A549 (cell line): ENCODE data around the gene AP1M1. TPM values are rescaled to one million over a fixed set of nuclear protein-coding genes. Genes with fewer than 3 reads are reported as not detected.

Experiments used
- ATAC-seq, 2 experiments: fragments of 200-7000 bp in 1 of 2; fragments of >200 bp in 1 of 2; cut with Nextera tagmentation in 1 of 2; cut with Tn5 transposase in 1 of 2; 3 replicates each; pipeline versions ENCODE4 v1.8.0 to v1.9.1; 2018 to 2020; ENCODE audit warnings: mild to moderate bottlenecking in 1 of 2, moderate library complexity in 1 of 2
- CTCF ChIA-PET: fragments of 300-600 bp; sonication (Branson Sonifier 250); formaldehyde crosslinking; extraction: SDS; loops from one replicate; lab custom pipeline; 2021; ENCODE audit warnings: antibody characterized with exemption, inconsistent platforms; lab: Yijun Ruan, JAX
- POLR2A ChIA-PET: fragments of 350-600 bp; formaldehyde crosslinking; extraction: SDS; loops from one replicate; lab custom pipeline; 2021; ENCODE audit warnings: antibody characterized with exemption, inconsistent platforms; lab: Yijun Ruan, JAX
- DNase-seq, 2 experiments: peaks; one replicate each; pipeline versions ENCODE4 v3.0.0 to v3.0.0-alpha.2; 2011 to 2016; ENCODE audit warnings: low read depth in 1 of 2, low spot score in 1 of 2
- FAIRE-seq: peaks from 2 replicates; lab custom pipeline; 2011; peaks lifted over from hg19 to GRCh38; lab: Jason Lieb, UNC
- H3K27ac ChIP-seq, 2 experiments: fragments of >200 bp; sonication (Bioruptor Twin); formaldehyde crosslinking; 3 replicates each; pipeline ENCODE4 v1.5.1; 2016 to 2017
- H3K4me1 ChIP-seq: fragments of >200 bp; sonication (Bioruptor Twin); formaldehyde crosslinking; 3 replicates; pipeline ENCODE4 v1.6.1; 2016
- H3K4me2 ChIP-seq: fragments of >200 bp; sonication (Bioruptor Twin); formaldehyde crosslinking; 3 replicates; pipeline ENCODE4 v1.6.1; 2016
- H3K4me3 ChIP-seq: fragments of >200 bp; sonication (Bioruptor Twin); formaldehyde crosslinking; 3 replicates; pipeline ENCODE4 v1.5.1; 2016
- H3K9me3 ChIP-seq: fragments of >200 bp; sonication (Bioruptor Twin); formaldehyde crosslinking; 3 replicates; pipeline ENCODE4 v1.6.1; 2016
- CEBPB ChIP-seq, 2 experiments: fragments of >200 bp in 1 of 2; sonication (Bioruptor Twin) in 1 of 2; formaldehyde crosslinking in 1 of 2; IDR thresholded peaks; 2 replicates each; pipeline ENCODE4 v1.6.1; 2012 to 2016
- ESRRA ChIP-seq: fragments of 150-350 bp; IDR thresholded peaks from 2 replicates; pipeline ENCODE4 v1.6.1; 2014; ENCODE audit warnings: mild to moderate bottlenecking, low read length, borderline replicate concordance
- FOXS1 ChIP-seq: fragments of 250-450 bp; sonication (Bioruptor Pico); IDR thresholded peaks from 2 replicates; pipeline ENCODE4 v1.5.0; 2020; ENCODE audit warnings: mild to moderate bottlenecking, moderate library complexity
- GATA3 ChIP-seq: IDR thresholded peaks from 2 replicates; pipeline ENCODE4 v1.6.1; 2012; ENCODE audit warnings: borderline replicate concordance
- HDAC2 ChIP-seq: fragments of 200-600 bp; sonication (generic); IDR thresholded peaks from 2 replicates; pipeline ENCODE4 v1.6.1; 2016
- NFE2L2 ChIP-seq: fragments of 150-350 bp; conservative IDR thresholded peaks from 2 replicates; pipeline ENCODE4 v1.6.1; 2014; ENCODE audit warnings: low read length
- PHF8 ChIP-seq: fragments of 200-600 bp; sonication (generic); IDR thresholded peaks from 2 replicates; pipeline ENCODE4 v1.6.1; 2016; ENCODE audit warnings: low read depth, mild to moderate bottlenecking, antibody characterized with exemption, moderate library complexity, borderline replicate concordance
- RARB ChIP-seq: fragments of 250-450 bp; sonication (Bioruptor Pico); IDR thresholded peaks from 2 replicates; pipeline ENCODE4 v1.8.0; 2021; ENCODE audit warnings: mild to moderate bottlenecking, moderate library complexity
- RCOR1 ChIP-seq: fragments of 150-350 bp; IDR thresholded peaks from 2 replicates; pipeline ENCODE4 v1.6.1; 2014; ENCODE audit warnings: antibody characterized with exemption, low read length, low read depth
- SREBF2 ChIP-seq: fragments of 450-650 bp; IDR thresholded peaks from 2 replicates; pipeline ENCODE4 v1.6.1; 2014; ENCODE audit warnings: mild to moderate bottlenecking, moderate library complexity
- WGBS: methylation state at CpG from one replicate; pipeline ENCODE4 v1.1.6; 2017; ENCODE audit errors: missing lambda C conversion rate; 5-methylcytosine and 5-hydroxymethylcytosine counted together
- polyA plus RNA-seq, 4 experiments: library from polyadenylated mRNA; depleted of rRNA in 3 of 4; stranded (reverse); fragments of >200 nt; fragmentation: RNase III in 1 of 4; extraction: RNeasy Plus Mini Kit Qiagen cat#74134 plus additional on column Dnase treatment in 1 of 4; gene quantifications; 2 replicates in 3 of 4; 3 replicates in 1 of 4; pipeline ENCODE4 v1.2.3, GENCODE V29; 2011 to 2017
- TF ChIP-seq, protein P1 (sequence below): IDR thresholded peaks from 2 replicates; pipeline ENCODE4 v1.6.1; 2012
- TF ChIP-seq, protein P2 (sequence below): IDR thresholded peaks from 2 replicates; pipeline ENCODE4 v1.6.1; 2012; ENCODE audit warnings: low read depth, borderline replicate concordance

The AP1M1 gene
- polyA plus RNA-seq, 2 of the 4 experiments (the other 2 are of a cell fraction) = 42.5 to 63.0 TPM

DNA sequence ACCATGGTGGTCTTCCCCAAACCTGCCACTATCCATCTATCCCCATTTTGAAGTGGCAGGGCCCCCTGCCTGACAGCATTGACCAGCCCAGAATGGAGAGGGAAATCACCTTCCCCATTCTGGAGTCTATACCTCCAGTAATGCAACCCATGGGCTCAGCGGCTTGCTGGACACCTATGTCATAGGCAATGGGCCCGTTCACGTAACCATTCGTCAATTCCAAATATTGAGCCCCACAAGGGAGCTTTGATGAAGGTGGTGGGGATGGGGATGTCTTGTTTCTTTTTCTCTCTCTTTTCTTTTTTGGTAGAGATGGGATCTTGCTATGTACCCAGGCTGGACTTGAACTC lies 63.1 kb downstream of the AP1M1 start:
- no peak for TF ChIP-seq SREBF2
- TF ChIP-seq, protein P1, sequence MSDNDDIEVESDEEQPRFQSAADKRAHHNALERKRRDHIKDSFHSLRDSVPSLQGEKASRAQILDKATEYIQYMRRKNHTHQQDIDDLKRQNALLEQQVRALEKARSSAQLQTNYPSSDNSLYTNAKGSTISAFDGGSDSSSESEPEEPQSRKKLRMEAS = no peak
- 92% methylated on average over 4 of the region's 4 CpGs for WGBS
- ChIA-PET CTCF (interaction anchor here (0.8 to 1.5 kb wide), 2 partner anchors 14 kb away, joined by 5 to 6 read pairs; no protein-coding TSS in a partner anchor), POLR2A (no interaction called here)
- FAIRE-seq (no peak), ATAC-seq (no peak), DNase-seq (no peak)
- Histone ChIP-seq H3K27ac (no peak overlapping the region), H3K4me3 (no peak overlapping the region), H3K4me1 (peaks cover 24% of the 10 kb centered on the region), H3K4me2 (no peak overlapping the region), H3K9me3 (no peaks in the 10 kb centered on the region)

DNA sequence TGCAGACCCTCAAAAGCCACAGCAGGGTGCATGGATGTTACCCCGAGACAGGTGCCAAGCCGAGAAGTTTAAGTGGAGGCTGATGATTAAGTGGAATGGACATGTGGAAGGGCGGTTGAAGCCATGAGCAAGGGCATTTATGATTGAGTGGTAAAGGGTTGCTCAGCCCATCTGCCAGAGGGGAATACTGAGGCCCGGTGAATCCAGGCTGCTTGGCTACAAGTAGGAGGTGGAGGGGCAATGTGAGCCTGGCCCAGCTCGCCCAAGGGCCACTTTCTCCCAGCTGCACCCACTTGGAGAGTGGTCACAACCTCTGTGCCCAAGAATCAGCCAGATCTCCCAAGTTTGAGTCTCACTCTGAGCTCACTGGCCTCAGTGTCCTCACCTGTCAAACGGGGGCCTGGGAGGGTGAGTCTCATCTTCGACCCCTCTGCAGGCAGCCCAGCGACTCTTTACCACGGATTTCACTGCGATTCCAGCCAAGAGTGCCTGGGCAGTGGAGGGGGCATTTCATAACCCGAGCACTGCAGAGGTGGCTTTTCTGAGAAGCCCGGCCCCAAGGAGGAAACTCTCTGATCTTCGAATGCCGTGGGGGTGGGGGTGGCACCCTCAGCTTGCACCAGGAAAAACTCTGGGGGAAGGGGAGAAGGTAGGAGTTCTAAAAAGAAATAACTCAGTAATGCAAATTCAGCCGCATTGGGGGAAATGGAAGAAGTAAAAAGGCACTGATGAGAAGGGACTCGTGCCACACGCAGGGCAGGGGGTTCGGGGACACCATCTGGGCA lies 64.1 kb downstream of the AP1M1 start:
- WGBS = 59% methylated on average over 15 of the region's 18 CpGs
- TF ChIP-seq, protein P2, sequence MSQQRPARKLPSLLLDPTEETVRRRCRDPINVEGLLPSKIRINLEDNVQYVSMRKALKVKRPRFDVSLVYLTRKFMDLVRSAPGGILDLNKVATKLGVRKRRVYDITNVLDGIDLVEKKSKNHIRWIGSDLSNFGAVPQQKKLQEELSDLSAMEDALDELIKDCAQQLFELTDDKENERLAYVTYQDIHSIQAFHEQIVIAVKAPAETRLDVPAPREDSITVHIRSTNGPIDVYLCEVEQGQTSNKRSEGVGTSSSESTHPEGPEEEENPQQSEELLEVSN = no peak
- no peak for TF ChIP-seq RCOR1
- TF ChIP-seq PHF8 = no peak
- no peak for TF ChIP-seq NFE2L2
- TF ChIP-seq CEBPB (IDR thresholded peaks at IDR 0.05) = no peak
- TF ChIP-seq GATA3 = no peak
- TF ChIP-seq FOXS1 = no peak
- TF ChIP-seq ESRRA = no peak
- TF ChIP-seq, all 56 proteins: peak for 0
- H3K4me2 ChIP-seq = peak overlapping the region; percentile 79
- H3K27ac ChIP-seq = peak overlapping the region; percentile 65 to 77; a peak in 5 of 6 replicates
- CTCF ChIA-PET = interaction anchor here (0.7 to 1.3 kb wide), 4 partner anchors 15 to 99 kb away, joined by 3 to 6 read pairs (median 3); no protein-coding TSS in a partner anchor
- no peak for FAIRE-seq
- POLR2A ChIA-PET = no interaction called here
- peak in 1 of 2 experiments; percentile 33; a peak in 3 of 6 replicates for ATAC-seq
- H3K4me3 ChIP-seq = no peak overlapping the region
- no peaks in the 10 kb centered on the region for H3K9me3 ChIP-seq
- DNase-seq = no peak
- H3K4me1 ChIP-seq = peaks cover 24% of the 10 kb centered on the region

DNA sequence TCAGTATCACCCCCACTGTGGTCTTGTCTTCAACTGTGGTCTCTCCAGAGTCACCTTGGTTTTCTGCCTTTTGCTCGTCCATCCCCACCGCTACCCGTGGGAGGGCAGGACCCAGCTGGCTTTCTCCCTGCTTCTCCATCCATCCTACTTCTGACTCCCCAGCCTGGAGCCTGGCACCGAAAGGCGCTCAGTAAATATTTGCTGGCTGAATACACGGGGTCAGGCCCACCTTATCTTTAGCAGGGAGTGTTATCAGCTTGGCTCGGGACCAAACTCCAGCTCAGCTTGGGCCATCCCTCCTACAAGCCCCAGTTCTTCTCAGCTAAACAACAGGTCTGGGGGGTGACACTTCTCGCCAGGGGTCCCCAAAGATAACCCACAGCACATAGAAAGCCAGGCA lies 64.9 kb downstream of the AP1M1 start:
- FAIRE-seq = no peak
- TF ChIP-seq RARB (CRISPR knock-in tag) (no peak), GATA3 (peak; percentile 71)
- TF ChIP-seq, all 56 proteins: peak for 1
- DNase-seq (peak in 1 of 2 experiments; percentile 71), ATAC-seq (peak; percentile 24 to 85; a peak in 4 of 6 replicates)
- ChIA-PET POLR2A (interaction anchor here (0.8 kb wide), 1 partner anchor 14 kb away, joined by 7 read pairs; no protein-coding TSS in a partner anchor), CTCF (interaction anchor here (0.8 to 1.3 kb wide), 4 partner anchors 15 to 120 kb away, joined by 3 read pairs; no protein-coding TSS in a partner anchor)
- Histone ChIP-seq H3K27ac (peak overlapping the region; percentile 65 to 77; a peak in 5 of 6 replicates), H3K4me1 (peaks cover 24% of the 10 kb centered on the region), H3K4me2 (peak overlapping the region; percentile 79), H3K4me3 (no peak overlapping the region), H3K9me3 (no peaks in the 10 kb centered on the region)
- 4% methylated on average over 7 of the region's 8 CpGs for WGBS

DNA sequence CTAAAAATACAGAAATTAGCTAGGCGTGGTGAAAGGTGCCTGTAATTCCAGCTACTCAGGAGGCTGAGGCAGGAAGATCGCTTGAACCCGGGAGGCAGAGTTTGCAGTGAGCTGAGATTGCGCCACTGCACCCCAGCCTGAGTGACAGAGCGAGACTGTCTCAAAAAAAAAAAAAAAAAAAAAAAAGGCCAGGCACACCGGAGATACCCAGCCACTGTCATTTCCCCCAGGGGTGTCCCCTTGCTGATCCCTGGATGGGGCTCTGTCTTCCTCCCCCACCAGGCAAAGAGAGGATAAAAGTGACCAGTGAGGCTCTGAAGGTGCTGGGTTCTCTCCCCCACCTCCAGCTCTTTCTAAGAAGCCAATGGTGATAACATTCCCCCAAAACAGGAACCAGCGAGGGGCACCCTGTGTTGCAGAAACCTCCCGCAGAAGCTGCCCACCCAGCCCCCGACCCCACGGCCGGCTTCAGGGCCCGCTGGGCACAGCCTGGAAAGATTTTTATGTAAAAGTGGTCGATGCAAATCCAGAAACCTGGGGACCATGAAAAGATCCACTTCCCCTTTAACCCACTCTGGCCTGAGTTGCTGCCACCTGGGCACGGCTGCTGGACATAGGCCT lies 65.5 kb downstream of the AP1M1 start:
- H3K27ac ChIP-seq = peak overlapping the region; percentile 65 to 77; a peak in 5 of 6 replicates
- ATAC-seq = 0 out of 6 replicates have a peak, but pooled peaks of 1 of the 2 experiments have one; percentile 16
- H3K9me3 ChIP-seq = no peaks in the 10 kb centered on the region
- H3K4me3 ChIP-seq = no peak overlapping the region
- ChIA-PET CTCF (interaction anchor here (0.8 to 1.3 kb wide), 4 partner anchors 15 to 120 kb away, joined by 3 read pairs; no protein-coding TSS in a partner anchor), POLR2A (interaction anchor here (0.8 kb wide), 1 partner anchor 15 kb away, joined by 7 read pairs; no protein-coding TSS in a partner anchor)
- TF ChIP-seq CEBPB (IDR thresholded peaks at IDR 0.05) (peak in 1 of 2 experiments; percentile 55; a peak in 2 of 4 replicates), HDAC2 (no peak)
- peak overlapping the region; percentile 79 for H3K4me2 ChIP-seq
- no peak for FAIRE-seq
- WGBS = 43% methylated on average over 8 of the region's 14 CpGs
- peaks cover 24% of the 10 kb centered on the region for H3K4me1 ChIP-seq
- no peak for DNase-seq
